Activated CD8-positive, alpha-beta T cell treated with anti-CD3 and anti-CD28 coated beads, Interleukin-2, amount 10 ng/mL, durations not matched to agents 7 days and 5 days (primary cell): ENCODE data around the gene PODXL2. TPM values are rescaled to one million over a fixed set of nuclear protein-coding genes. Genes with fewer than 3 reads are reported as not detected.

Experiments used
- microRNA-seq: library from miRNA; unstranded; fragments of <30 nt; microRNA quantifications from one replicate; pipeline ENCODE4 v1.2.0, GENCODE V29; 2022
- total RNA-seq, 2 experiments: library from RNA; stranded (reverse); gene quantifications; one replicate each; pipeline ENCODE4 v1.2.3, GENCODE V29; 2021

Gene PODXL2
- total RNA-seq, 2 experiments from 2014 or later = 1.3 to 1.7 TPM

Small RNA genes lying within 50 kb of the gene (microRNA-seq; reads per million reads assigned to microRNA genes)
- gene MIR7976 = 2.3 reads per million

Other genes starting within 250 kb of the PODXL2 start
- gene TPRA1, start 38.5 kb upstream of the PODXL2 start, total RNA-seq = 10 to 100 TPM; 27.0 to 27.9 TPM
- 100 to 1,000 TPM; 185 to 188 TPM for gene MCM2, start 30.8 kb upstream of the PODXL2 start, total RNA-seq
- 10 to 100 TPM; 15.6 to 16.5 TPM for gene ABTB1, start 43.8 kb downstream of the PODXL2 start, total RNA-seq
- 1 to 10 TPM; 1.5 to 2.2 TPM for gene MGLL, start 193.3 kb downstream of the PODXL2 start, total RNA-seq